Diencephalon (tissue), 1 donor: Measurements from ENCODE around the gene OR51A7. TPM values are rescaled to one million over a fixed set of nuclear protein-coding genes. Genes with fewer than 3 reads are reported as not detected.

Experiments
- total RNA-seq: library from RNA; depleted of rRNA; stranded (reverse); fragments of >200 nt; gene quantifications from one replicate; pipeline ENCODE4 v1.2.3, GENCODE V29; 2014

Gene OR51A7
- not detected for total RNA-seq

GRCh38 chr11:4903484-4903883 is at the start of gene OR51A7:
Gene OR51A7 (plus strand): TSS chr11:4903783. CDS start chr11:4907370, 3,587 bp downstream.

GRCh38 chr11:4881860-4882500 is 21.6 kb upstream of the OR51A7 start, which contains the start of gene OR51T1:
Gene OR51T1 (plus strand): TSS chr11:4881900. CDS start chr11:4881900, 0 bp downstream.

GRCh38 chr11:4919250-4919649 is 15.7 kb downstream of the OR51A7 start, which contains the start of gene OR51G2:
Gene OR51G2 (minus strand): TSS chr11:4919350. CDS start chr11:4915663, 3,687 bp downstream.

GRCh38 chr11:4924239-4924638 is 20.7 kb downstream of the OR51A7 start, which contains the start of gene OR51G1:
Gene OR51G1 (minus strand): TSS chr11:4924339. CDS start chr11:4924339, 0 bp downstream.

GRCh38 chr11:4947505-4947904 is 43.9 kb downstream of the OR51A7 start, which contains the start of gene OR51A4:
Gene OR51A4 (minus strand): TSS chr11:4947605. CDS start chr11:4947100, 505 bp downstream.

GRCh38 chr11:4955613-4956012 is 52.0 kb downstream of the OR51A7 start, which contains the start of gene OR51A2:
Gene OR51A2 (minus strand): TSS chr11:4955713. CDS start chr11:4955713, 0 bp downstream.

Other genes starting within 250 kb of the OR51A7 start
- under 0.01 TPM for gene OR51E2, start 205.9 kb upstream of the OR51A7 start, total RNA-seq
- gene MMP26, start 199.0 kb upstream of the OR51A7 start, total RNA-seq = not detected
- gene OR51F1, start 133.8 kb upstream of the OR51A7 start, total RNA-seq = not detected
- gene OR52R1, start 99.4 kb upstream of the OR51A7 start, total RNA-seq = not detected
- gene OR51F2, start 82.5 kb upstream of the OR51A7 start, total RNA-seq = not detected
- not detected for gene OR51S1, start 54.6 kb upstream of the OR51A7 start, total RNA-seq
- gene OR51T1, start 21.9 kb upstream of the OR51A7 start, total RNA-seq = not detected
- not detected for gene OR51G2, start 15.6 kb downstream of the OR51A7 start, total RNA-seq
- gene OR51G1, start 20.6 kb downstream of the OR51A7 start, total RNA-seq = not detected
- gene OR51A4, start 43.8 kb downstream of the OR51A7 start, total RNA-seq = not detected
- gene OR51A2, start 51.9 kb downstream of the OR51A7 start, total RNA-seq = not detected
- gene OR51L1, start 91.1 kb downstream of the OR51A7 start, total RNA-seq = not detected
- gene OR52J3, start 142.7 kb downstream of the OR51A7 start, total RNA-seq = not detected
- gene OR52E2, start 155.8 kb downstream of the OR51A7 start, total RNA-seq = not detected
- not detected for gene OR52E1, start 165.8 kb downstream of the OR51A7 start, total RNA-seq
- not detected for gene OR52A5, start 234.6 kb downstream of the OR51A7 start, total RNA-seq